GM23338 (cell line): ENCODE measurements around the gene PTPRJ. TPM values are rescaled to one million over a fixed set of nuclear protein-coding genes. Genes with fewer than 3 reads are reported as not detected.

ENCODE experiments used
- ATAC-seq: fragments of 200-7000 bp; cut with Tn5 transposase; 3 replicates; pipeline ENCODE4 v1.9.1; 2020
- DNase-seq: peaks from one replicate; pipeline ENCODE4 v3.0.0-alpha.2; 2015; ENCODE audit warnings: low spot score
- H2AFZ ChIP-seq: fragments of 200-600 bp; sonication (generic); 2 replicates; pipeline ENCODE4 v1.8.0; 2016; ENCODE audit warnings: antibody characterized with exemption, mild to moderate bottlenecking, moderate library complexity
- H3F3A ChIP-seq: fragments of 200-600 bp; sonication (generic); replicated peaks from 2 replicates; pipeline ENCODE4 v1.8.0; 2017; ENCODE audit warnings: antibody characterized with exemption, mixed run types, low read depth
- H3K27ac ChIP-seq: fragments of 200-600 bp; sonication (generic); 2 replicates; pipeline ENCODE4 v1.6.1; 2016; ENCODE audit warnings: low read depth
- H3K27me3 ChIP-seq: fragments of 200-600 bp; sonication (generic); 2 replicates; pipeline ENCODE4 v1.8.0; 2016; ENCODE audit warnings: mild to moderate bottlenecking, mixed run types, moderate library complexity; ENCODE audit not compliant: insufficient read depth
- H3K36me3 ChIP-seq: fragments of 200-600 bp; sonication (generic); 2 replicates; pipeline ENCODE4 v1.8.0; 2016; ENCODE audit warnings: mild to moderate bottlenecking; ENCODE audit not compliant: insufficient read depth
- H3K4me1 ChIP-seq: fragments of 200-600 bp; sonication (generic); 2 replicates; pipeline ENCODE4 v1.8.0; 2016; ENCODE audit warnings: mild to moderate bottlenecking, moderate library complexity; ENCODE audit not compliant: insufficient read depth
- H3K4me2 ChIP-seq: fragments of 200-600 bp; sonication (generic); 2 replicates; pipeline ENCODE4 v1.7.1; 2017; ENCODE audit warnings: mixed run types
- H3K4me3 ChIP-seq: fragments of 200-600 bp; sonication (generic); 2 replicates; pipeline ENCODE4 v1.6.1; 2016; ENCODE audit warnings: mixed run types
- H3K79me2 ChIP-seq: fragments of 200-600 bp; sonication (generic); replicated peaks from 2 replicates; pipeline ENCODE4 v1.8.0; 2017; ENCODE audit warnings: mild to moderate bottlenecking; ENCODE audit not compliant: insufficient read depth
- H3K9me2 ChIP-seq: fragments of 200-600 bp; sonication (generic); 2 replicates; pipeline ENCODE4 v1.8.0; 2017; ENCODE audit not compliant: insufficient read depth
- H4K20me1 ChIP-seq: fragments of 200-600 bp; sonication (generic); replicated peaks from 2 replicates; pipeline ENCODE4 v1.8.0; 2017; ENCODE audit warnings: mild to moderate bottlenecking; ENCODE audit not compliant: insufficient read depth
- H3K27ac Mint-ChIP-seq: 2 replicates; pipeline ENCODE4 v1.8.0; 2020; ENCODE audit warnings: inconsistent platforms, mild to moderate bottlenecking, moderate library complexity, mixed read lengths
- H3K27me3 Mint-ChIP-seq: 3 replicates; pipeline ENCODE4 v1.8.0; 2022; ENCODE audit warnings: low read depth, mild to moderate bottlenecking, moderate library complexity, mixed read lengths, inconsistent platforms; ENCODE audit not compliant: insufficient read depth, poor library complexity
- H3K36me3 Mint-ChIP-seq: 3 replicates; pipeline ENCODE4 v1.8.0; 2021; ENCODE audit warnings: low read depth, mild to moderate bottlenecking, inconsistent platforms, moderate library complexity, mixed read lengths
- H3K4me1 Mint-ChIP-seq: 3 replicates; pipeline ENCODE4 v1.8.0; 2020; ENCODE audit warnings: mild to moderate bottlenecking, inconsistent platforms, mixed read lengths
- H3K4me3 Mint-ChIP-seq: 3 replicates; pipeline ENCODE4 v1.8.0; 2021; ENCODE audit warnings: moderate library complexity, mild to moderate bottlenecking, inconsistent platforms, mixed read lengths
- H3K9me3 Mint-ChIP-seq: 3 replicates; pipeline ENCODE4 v1.8.0; 2020; ENCODE audit warnings: moderate library complexity, mild to moderate bottlenecking, inconsistent platforms, mixed read lengths
- CREB1 ChIP-seq: fragments of 250-450 bp; sonication (Bioruptor Pico); IDR thresholded peaks from 2 replicates; pipeline ENCODE4 v1.5.0; 2020; ENCODE audit warnings: low read depth, mild to moderate bottlenecking, moderate library complexity
- EZH2phosphoT487 ChIP-seq: fragments of 200-600 bp; sonication (generic); IDR thresholded peaks from one replicate; pipeline ENCODE4 v1.8.1; 2018; ENCODE audit warnings: antibody characterized with exemption; ENCODE audit not compliant: unreplicated experiment
- NANOG ChIP-seq: IDR thresholded peaks from 2 replicates; pipeline ENCODE4 v1.6.1; 2016; ENCODE audit warnings: antibody characterized with exemption, borderline replicate concordance
- STAT1 ChIP-seq: IDR thresholded peaks from one replicate; pipeline ENCODE4 v1.6.1; 2016; ENCODE audit warnings: antibody characterized with exemption; ENCODE audit not compliant: unreplicated experiment
- ZNF114 ChIP-seq: fragments of 250-450 bp; sonication (Bioruptor Pico); IDR thresholded peaks from 2 replicates; pipeline ENCODE4 v1.5.0; 2020; ENCODE audit warnings: mild to moderate bottlenecking, moderate library complexity
- ZNF462 ChIP-seq: fragments of 250-450 bp; sonication (Bioruptor Pico); IDR thresholded peaks from 2 replicates; pipeline ENCODE4 v1.5.0; 2020; ENCODE audit warnings: mild to moderate bottlenecking, moderate library complexity
- polyA plus RNA-seq: library from polyadenylated mRNA; unstranded; fragments of >200 nt; fragmentation: Nextera tagmentation; extraction: Ambion mirVana; gene quantifications from 2 replicates; pipeline ENCODE4 v1.2.1, GENCODE V29; 2016
- total RNA-seq: library from RNA; depleted of rRNA; stranded (reverse); fragments of >200 nt; shearing (Covaris generic); gene quantifications from 2 replicates; pipeline ENCODE4 v1.2.3, GENCODE V29; 2014

The PTPRJ gene
- total and polyA plus RNA-seq, 2 experiments from 2014 or later, result 4.2 to 16.0 TPM

- no peaks in the 10 kb centered on the region for H3K79me2 ChIP-seq
- H3K4me1 Mint-ChIP-seq, result peaks cover 12% of the 10 kb centered on the region
- ATAC-seq, result peak; percentile 81
Observed at GRCh38 chr11:48134221-48134922, 154.0 kb downstream of the PTPRJ start.

More at GRCh38 chr11:48134221-48134922, 154.0 kb downstream of the PTPRJ start:
- H3K4me3 ChIP-seq, result no peak overlapping the region
- peak overlapping the region; percentile 79; the same call in 1 of the 2 replicates for H3K27ac Mint-ChIP-seq
- H3K36me3 ChIP-seq, result no peaks in the 10 kb centered on the region
- no peaks in the 10 kb centered on the region for H3K9me3 Mint-ChIP-seq
- peak overlapping the region; percentile 6; the same call in 1 of the 2 replicates for H3K27ac ChIP-seq
- TF ChIP-seq ZNF462 (no peak), CREB1 (CRISPR knock-in tag) (no peak), STAT1 (no peak), EZH2phosphoT487 (no peak), NANOG (no peak), ZNF114 (CRISPR knock-in tag) (no peak)
- H3F3A ChIP-seq, result no peaks in the 10 kb centered on the region
- peaks cover 3% of the 10 kb centered on the region for H3K27me3 Mint-ChIP-seq
- H3K36me3 Mint-ChIP-seq, result peaks cover 8% of the 10 kb centered on the region; the same call in 2 of the 3 replicates
- peaks cover 5% of the 10 kb centered on the region; the same call in 1 of the 2 replicates for H3K4me1 ChIP-seq
- H4K20me1 ChIP-seq, result no peaks in the 10 kb centered on the region
- DNase-seq, result peak; percentile 41
- H3K4me2 ChIP-seq, result no peak overlapping the region; the same call in 1 of the 2 replicates
- H2AFZ ChIP-seq, result no peak overlapping the region
- no peaks in the 10 kb centered on the region for H3K9me2 ChIP-seq
- no peaks in the 10 kb centered on the region for H3K27me3 ChIP-seq
- H3K4me3 Mint-ChIP-seq, result no peak overlapping the region
